Right kidney (tissue), 1 donor: Measurements from ENCODE around the gene HIVEP3.
A peak's percentile ranks its signal among the peaks of the same experiment; 100 is the strongest.

Experiments
- DNase-seq: peaks from one replicate; pipeline ENCODE4 v3.0.0-alpha.2; 2016

Gene HIVEP3

DNA sequence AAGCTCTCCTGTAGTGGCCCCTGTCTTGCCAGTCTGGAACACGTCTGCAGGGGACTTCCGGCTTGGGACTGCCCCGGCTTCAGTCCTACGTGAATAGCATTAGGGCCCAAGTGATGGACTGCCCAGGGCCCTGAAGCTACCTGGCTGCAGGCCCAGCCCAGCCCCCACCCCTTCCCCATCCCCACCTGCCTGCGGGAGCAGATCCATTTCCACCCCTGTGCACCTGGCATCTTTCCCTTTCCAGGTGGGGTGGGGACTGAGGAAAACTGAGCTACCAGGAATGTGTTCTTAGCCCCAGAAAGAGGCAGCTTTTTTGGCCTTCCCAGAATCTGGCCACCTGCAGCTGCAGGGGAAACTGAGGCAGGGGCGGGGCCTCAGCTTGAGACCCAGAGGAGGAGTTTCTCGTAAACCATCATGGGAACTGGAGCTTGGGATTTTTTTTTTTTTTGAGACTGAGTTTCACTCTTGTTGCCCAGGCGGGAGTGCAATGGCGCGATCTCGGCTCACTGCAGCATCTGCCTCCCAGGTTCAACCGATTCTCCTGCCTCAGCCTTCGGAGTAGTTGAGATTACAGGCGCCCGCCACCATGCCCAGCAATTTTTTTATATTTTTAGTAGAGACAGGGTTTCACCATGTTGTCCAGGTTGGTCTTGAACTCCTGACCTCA is 437.5 kb downstream of the HIVEP3 start:
- DNase-seq = no peak

DNA sequence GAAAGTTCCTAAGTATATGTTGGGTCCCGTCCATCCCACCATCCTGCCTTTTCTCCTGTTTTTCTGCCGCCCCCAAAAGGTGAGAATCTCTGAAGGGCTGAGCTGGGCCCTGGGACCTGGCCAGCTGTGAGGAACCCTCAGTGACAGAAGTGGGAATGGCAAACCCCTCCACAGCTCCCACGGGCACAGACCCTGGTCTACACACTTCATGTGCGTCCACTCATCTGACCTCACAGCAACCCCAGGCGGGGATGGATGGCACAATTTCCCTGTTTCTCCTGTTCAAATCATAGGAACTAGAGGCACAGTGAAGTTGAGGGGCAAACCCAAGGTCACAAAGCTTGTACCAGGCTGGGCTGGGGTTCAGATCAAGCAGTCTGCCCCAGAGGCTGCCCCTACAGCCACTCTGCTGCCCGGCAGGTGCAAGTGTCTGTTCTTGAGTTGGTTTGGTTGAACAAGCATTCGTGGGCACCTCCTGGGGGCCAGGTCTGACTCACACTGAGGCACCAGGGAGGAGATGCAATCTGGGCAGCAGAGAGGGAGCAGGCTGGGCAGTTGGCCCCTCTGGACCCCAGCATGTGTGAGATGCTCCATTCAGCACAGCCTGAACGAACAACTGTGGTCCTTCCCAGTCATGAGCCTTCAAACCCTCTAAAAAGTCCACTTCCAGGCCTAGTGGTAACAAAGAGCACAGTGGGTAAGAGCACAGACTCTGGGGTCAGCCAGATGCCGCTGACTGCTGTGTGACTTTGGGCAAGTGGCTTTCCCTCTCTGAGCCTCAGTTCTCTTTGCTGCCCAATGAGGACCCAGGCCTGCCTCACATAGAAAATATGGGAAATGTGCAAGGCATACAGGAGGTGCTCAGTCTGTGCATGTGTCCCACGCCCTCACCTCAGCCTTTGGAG is 438.3 kb downstream of the HIVEP3 start:
- DNase-seq = no peak

DNA sequence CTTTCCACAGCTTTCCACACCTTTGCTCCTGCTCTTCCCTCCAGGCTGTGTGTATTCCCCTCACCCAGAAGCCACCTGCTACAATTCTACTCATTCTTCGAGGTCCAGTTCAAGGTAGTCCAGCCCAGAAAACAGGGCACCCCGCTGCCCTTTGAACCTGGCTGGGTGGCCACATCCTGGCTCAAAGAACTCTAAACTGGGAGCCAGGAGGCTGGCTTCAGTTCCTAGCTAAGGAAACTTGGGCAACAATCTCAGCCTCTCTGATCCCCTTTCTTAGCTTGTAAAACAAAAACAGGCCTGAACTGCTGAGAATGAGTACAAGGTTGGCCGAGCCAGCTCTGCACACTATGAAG is 438.9 kb downstream of the HIVEP3 start:
- DNase-seq = no peak

DNA sequence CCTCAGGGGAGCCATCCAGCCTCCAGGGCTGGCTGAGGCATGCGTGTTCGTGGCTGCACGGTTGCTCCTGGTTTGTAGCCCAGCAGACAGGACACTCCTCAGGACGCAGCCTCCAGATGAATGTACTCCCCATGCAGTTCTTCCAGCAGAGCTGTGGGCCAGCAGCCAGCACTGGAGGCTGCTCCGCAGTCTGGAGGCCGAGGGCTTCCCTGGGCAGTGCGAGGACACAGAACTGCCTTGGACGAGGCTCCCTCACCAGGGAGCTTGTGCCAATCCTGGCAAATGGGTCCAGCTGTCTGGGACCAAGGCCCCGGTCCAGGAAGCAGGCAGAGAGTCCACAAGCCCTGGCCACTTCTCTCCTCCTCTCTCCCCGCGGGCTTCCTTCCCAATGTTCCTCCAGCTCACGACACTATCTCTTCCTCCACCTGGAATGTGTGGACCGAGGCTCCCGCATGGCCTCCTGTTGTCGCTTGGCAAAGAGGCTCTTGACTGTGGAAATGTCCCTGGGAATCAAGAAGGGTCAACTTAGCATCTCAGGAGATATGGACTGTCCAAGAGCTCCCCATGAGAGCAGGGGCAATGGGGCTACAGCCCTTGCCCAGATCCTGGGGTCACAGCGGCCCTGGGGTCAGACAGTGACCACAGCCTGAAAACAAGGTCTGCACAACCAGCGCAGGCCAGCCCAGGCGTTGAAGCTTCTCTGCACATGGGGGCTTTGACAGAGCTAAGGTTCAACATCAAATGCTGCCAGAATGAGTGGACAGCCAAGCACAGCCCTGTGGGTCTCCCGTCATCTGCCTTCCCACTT is 439.5 kb downstream of the HIVEP3 start:
- no peak for DNase-seq

DNA sequence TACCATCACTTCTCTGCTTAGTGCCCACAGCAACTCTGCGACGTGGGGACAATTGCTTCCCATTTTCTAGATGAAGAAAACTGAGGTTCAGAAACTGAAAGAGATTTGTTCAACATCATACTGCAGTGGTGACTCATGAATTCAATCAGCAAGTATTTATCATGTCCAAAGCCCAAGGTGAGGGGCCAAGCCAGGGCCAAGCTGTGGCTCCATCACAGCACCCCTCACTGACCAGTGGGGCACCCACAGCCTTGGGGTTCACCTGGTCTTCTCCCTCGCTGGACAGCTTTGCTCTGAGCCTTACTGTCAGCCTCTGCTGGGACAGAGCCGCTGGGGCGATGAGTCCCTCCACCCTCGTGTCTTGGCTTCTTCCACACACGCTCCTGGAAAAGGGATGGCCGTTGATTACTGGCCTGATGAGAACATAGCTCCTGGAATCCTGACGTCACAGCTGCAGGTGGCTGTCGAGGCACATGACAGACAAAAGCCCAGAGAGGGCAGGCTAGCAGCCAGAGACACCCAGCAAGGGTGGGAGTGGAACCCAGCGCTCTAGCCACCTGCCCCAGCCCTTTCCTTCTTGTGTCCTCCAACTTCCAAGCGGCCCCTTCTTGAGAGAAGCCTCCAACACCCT is 440.5 kb downstream of the HIVEP3 start:
- no peak for DNase-seq

DNA sequence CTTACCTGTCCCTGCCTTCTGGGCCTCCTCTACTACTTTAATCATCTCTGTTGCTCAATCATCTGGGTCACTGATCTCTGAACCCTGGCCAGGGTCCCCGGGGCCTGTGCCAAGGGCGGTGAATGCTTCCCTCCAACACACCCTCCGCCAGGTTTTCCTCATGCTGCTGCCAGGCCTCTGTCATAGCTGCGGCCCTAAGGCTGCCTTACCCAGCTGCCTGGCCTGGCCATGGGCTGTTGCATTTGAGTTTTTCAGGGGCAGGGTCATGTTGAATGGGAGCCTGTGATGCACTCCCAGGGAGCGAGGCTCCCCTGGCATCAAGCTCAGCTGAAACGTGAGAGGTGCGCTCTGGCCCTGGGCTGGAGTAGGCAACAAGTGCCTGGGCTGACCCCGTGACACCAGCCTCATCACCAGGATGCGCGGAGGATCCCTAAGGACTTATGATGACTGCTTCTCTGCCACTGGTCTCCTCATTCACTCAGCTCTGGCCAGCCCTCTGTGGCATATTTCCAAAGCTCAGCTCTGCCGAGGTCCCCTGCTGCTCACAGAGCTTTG is 441.8 kb downstream of the HIVEP3 start:
- peak; percentile 21 for DNase-seq

DNA sequence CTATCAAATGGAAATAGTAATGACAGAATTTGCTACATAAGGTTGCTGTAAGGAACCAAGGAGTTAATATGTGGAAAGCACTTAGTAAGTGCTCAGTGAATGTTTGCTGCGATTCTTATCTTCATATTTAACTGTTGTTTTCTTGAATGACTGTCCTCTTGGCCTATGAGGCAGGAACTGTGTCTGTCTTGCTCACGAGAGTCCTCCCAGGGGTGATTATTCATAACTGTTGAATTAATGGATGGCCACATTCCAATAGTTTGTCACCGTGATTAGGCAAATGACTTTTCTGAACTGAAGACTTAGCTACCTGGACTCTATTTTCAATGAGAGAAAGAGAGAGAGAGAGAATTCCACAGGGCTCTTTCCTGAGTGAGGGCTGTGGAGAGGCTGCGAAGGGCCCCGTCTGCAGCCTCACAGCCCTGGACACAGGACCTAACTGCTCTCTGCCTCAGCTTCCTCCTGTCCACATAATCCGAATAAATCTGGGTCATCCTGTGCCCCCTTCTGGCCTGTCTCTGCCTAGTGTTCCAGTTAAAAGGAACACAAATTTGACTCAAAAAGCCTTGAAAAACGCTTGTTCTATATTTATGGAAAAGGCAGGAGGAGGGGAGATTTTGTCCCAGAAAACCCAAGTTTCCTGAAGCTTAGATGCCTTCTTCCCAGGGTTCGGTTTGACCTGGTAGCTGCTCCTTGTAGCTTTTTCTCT is 442.7 kb downstream of the HIVEP3 start:
- no peak for DNase-seq

DNA sequence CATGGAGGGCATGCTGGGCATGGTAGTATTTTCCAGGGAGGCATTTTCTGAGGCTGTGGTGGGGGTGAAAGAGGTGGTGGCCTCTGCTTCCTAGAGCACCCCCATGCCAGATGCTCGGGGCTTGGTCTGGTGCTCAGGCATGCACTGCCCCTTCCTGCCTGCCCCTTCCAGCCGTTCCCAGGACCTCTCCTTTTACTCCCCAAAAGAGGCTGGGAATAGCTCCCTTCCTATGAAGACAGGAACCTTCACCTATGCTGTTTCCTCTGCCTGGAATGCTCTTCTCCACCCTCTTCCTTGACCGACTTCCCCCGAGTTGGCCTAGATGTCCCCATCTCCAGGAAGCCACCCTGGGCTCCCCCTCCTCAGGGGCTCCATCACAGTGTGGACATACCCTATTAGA is 443.4 kb downstream of the HIVEP3 start:
- no peak for DNase-seq

DNA sequence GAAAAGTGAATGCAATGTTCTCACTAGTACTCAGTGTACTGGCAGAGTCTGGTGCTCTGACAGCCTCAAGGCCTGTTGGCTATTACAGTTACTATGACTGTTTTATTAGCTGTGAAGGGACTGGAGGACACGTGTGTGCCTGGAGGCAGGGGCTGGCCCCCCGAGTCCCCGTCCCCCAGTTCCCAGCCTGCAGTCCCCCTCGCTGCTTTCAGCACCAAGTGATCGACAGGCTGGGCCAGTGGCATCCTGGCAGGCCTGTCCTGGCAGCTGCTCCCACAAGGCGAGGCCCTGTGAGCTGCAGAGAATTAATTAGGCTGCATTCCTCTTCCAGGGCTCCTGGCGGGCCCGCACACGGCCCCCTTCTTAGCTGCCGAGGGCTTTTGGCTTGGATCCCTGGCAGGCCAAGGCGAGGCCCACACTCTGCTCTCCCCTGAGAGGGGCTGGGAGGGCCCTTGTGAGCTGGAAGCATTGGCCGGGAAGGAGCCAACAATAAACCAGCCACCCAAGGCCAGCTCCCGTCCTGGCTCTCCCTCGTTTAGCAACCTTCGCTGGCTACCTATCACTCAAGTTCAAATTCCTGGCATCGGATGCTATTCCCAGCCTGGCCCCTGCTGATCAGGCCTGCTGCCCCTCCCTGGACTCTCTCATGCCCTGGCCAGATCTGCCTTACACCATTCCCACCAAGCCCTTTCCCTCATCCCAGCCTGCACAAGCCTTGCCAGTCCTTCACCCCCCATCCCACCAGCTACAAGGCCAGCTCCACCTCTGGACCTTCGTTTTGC is 444.0 kb downstream of the HIVEP3 start:
- peak; percentile 49 for DNase-seq

DNA sequence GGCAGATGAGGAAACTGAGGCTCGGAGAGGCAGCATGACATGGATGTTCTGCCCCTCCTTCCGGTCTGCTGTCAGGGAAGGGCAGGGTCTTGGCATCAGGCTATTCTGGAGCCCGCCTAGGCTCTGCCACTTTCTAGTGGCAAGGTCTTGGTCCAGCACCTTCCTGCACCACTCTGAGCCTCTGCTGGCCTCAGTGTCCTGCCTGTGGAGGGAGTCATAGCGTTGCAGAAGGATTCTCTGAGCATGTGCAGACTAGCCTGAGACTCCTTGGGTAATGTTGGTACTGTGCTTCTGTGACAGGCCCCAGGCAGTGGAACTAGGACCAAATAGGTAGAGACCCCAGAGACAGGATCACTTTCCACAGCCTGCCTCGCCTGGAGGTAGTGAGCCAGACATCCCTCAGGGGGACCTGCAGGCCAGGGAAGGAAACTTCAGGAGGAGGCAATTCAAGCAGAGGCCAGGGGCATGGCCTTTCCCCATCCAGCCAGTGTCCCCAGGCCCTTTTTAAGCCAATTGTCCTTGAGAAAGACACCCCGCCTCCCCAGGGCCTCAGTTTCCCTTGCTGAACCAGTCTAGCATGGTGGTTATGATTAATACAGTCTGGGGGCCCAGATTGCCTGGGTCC is 444.9 kb downstream of the HIVEP3 start:
- no peak for DNase-seq

DNA sequence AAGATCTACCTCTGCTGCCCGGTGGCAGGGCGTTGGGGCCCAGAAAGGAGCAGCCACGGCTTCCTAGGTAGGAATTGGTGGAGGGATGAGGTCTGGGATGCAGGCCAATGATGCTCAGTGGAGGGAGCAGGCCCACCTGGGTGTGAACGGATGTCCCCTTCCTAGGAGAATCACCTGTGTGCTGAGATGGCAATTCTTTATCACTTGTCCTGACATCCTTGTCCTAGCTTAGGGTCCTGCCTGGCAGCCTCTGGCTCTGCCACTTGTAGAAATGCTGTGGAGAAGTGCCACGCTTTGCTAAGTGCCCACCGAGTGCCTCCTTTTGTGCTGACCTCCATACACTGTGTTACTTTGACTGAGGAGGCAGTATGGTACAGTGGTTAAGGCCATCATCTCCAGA is 447.1 kb downstream of the HIVEP3 start:
- no peak for DNase-seq

DNA sequence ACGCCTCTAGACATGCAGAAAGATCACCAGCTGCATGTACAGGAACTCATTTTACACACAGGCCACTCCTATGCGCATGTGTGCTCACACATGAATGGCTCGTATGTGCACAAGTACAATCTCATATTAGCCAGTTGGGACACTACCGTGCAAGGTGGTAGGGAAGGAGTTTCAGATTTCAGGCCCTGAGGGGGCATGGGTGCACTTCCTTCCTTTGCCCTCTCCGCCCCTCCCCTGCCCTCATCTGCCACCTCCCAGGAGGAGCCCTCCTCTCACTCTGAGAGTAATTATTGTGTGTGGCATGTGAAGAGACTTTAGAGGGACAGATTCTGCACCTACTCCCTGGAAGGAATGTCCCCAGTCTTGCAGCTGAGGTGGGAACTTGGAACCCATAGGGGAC is 449.0 kb downstream of the HIVEP3 start:
- DNase-seq = no peak

DNA sequence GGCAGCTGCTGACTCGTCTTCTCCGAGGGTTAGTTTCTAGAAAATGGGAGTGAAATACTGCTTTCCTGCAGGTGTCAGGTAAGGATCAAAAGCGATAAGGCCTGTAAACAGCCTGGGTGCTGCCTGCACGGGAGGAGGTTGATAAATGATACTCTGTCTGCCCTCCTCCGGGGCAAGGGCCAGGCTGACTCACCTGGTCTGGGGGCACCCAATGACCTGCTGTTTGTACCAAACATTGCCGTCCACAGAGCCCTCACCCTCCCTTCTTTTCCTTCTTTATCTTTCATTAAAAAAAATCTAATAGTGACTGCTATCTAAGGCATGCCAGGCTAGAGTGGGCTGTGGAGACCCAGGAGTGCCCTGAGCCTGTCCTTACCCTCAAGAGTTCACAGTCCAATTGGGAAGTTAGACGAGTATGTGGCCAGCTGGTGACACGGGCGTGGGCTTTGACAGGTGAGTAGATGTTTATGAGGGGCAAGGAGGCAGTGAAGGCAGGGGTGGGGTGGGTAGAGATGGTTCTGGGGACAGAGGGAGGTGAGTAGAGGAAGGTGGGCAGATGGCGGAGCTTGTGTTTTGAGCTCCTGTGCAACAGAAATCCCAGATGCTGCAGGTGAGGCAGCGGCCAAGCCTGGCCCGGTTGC is 450.5 kb downstream of the HIVEP3 start:
- DNase-seq = no peak

DNA sequence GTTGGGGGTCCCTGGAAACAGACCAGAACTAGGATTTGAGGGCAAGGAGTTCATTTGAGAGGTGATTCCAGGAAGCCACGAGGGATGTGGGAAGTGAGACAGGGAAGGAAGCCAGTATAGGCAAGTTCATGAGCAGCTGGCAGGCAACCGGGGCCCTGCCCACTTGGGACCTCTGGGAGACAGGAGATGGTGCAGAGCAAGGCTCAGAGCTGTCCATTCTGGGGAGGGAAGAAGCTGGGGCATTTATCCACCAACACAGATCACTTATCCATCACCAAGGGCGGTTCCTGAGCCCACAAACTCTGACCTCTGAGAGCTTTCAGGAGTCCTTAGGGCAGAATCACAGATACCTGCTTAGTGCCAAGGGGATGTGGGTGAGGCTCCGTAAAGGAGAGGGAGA is 451.0 kb downstream of the HIVEP3 start:
- no peak for DNase-seq

DNA sequence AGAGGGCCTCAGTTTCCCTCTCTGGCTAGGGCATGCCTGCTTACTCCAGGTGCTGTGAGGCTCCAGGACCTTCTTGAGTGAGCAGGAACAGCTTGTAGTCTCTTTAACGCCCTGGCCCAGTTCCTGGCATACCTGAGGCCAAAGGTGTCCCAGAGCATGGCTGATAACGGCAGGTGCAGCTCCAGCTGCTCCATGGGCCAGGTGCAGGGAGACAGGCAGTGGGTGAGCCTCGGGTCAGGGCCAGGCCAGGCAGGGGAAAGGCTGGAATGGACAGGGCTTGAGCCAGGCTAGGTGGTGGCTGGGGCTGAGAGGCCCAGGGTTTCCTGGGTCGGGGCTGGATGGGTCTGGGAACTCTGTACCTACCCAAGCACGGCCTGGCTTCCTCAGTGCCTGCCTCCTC is 452.6 kb downstream of the HIVEP3 start:
- DNase-seq = no peak

DNA sequence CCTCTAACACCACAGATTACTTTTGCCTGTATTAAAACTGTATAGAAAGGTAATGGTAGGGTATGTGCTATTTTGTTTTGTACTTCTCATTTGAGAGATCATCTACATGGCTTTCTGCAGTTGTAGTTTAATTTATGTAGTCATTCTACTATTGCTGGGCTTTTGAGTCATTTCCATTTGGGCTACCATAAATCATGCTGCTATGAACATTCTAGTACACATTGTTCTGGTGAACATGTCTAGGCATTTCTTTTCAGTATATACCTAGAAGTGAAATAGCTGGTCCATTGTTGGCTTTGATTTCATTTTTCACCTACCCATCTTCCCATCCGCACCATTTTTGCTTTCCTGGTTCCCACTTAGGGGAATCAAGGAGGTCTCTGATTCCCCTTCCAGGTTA is 453.0 kb downstream of the HIVEP3 start:
- no peak for DNase-seq

DNA sequence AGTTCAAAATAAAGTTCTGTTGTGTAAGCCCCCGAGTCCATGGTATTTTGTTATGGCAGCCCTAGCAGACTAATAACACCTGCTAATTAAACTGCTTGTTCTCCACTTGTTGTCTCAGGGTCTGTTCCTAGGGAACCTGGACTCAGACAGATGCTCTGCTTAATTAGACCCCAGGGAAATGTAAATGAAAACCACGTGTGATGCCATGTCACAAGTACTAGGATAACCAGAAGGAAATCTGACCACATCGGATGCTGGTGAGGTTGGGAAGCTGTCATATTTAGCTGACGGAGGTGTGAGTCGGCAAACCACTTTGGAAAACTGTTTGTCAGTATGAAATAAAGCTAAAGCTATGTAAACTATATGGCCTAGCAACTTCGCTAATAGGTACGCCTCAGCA is 453.8 kb downstream of the HIVEP3 start:
- DNase-seq = no peak

DNA sequence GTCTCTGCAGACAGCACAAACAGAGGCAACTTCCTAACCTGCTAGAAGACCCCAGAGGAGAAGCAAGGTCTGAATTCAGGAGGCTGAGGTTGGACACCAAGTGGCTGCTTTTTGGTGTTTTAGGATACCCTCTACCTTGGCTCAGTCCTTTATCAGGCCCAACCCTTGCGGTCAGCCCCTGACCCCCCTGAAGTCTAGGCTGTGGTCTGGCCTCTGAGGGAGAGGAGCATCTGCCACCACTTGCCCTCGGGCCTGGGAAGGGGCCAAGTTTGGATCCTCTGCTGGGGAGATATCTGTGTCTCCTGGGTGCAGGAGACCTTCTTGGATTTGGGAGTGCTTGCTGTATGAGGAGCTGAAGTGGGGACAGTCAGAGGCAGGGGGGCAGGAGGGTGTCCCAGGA is 455.2 kb downstream of the HIVEP3 start:
- no peak for DNase-seq

DNA sequence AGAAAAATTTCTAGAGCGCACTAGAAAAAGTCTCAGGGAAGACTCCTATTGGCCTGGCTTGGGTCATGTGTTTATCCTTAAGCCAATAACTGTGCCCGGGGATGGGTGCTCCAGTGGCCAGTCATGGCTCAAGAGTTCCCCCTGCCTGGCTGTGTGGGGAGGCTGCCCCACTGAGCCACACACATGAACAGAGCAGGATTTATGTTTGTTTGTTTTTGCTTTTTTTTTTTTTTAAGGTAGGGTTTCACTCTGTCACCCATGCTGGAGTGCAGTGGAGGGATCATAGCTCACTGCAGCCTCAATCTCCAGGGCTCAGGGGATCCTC is 456.1 kb downstream of the HIVEP3 start:
- no peak for DNase-seq
